Limb (tissue), 2 donors: ENCODE results near the gene HCFC1.

Source experiments
- DNase-seq, 2 donors: peaks; one replicate each; pipeline ENCODE4 v3.0.0-alpha.2; 2016; ENCODE audit errors: extremely low spot score in 2 of 2

Gene HCFC1

GRCh38 chrX:153958605-153959004 lies 13.0 kb downstream of the HCFC1 start:
- no peak for DNase-seq

GRCh38 chrX:153957224-153957623 lies 14.4 kb downstream of the HCFC1 start:
- no peak for DNase-seq

GRCh38 chrX:153956044-153956907 lies 15.3 kb downstream of the HCFC1 start:
- no peak for DNase-seq

GRCh38 chrX:153955228-153955732 lies 16.3 kb downstream of the HCFC1 start:
- no peak for DNase-seq

- no peak for DNase-seq
Measured at GRCh38 chrX:153954558-153955227, 16.9 kb downstream of the HCFC1 start.

- no peak for DNase-seq
Measured at GRCh38 chrX:153953892-153954557, 17.6 kb downstream of the HCFC1 start.

- peak; percentile 23 to 83 for DNase-seq
Measured at GRCh38 chrX:153953342-153953830, 18.2 kb downstream of the HCFC1 start.

GRCh38 chrX:153952373-153953026 lies 19.1 kb downstream of the HCFC1 start:
- no peak for DNase-seq

- no peak for DNase-seq
Measured at GRCh38 chrX:153951683-153952372, 19.8 kb downstream of the HCFC1 start.

GRCh38 chrX:153950127-153950526 lies 21.5 kb downstream of the HCFC1 start:
- no peak for DNase-seq

GRCh38 chrX:153948847-153949805 lies 22.5 kb downstream of the HCFC1 start:
- DNase-seq: no peak

GRCh38 chrX:153948002-153948466 lies 23.6 kb downstream of the HCFC1 start:
- DNase-seq: no peak

GRCh38 chrX:153947009-153947769 lies 24.4 kb downstream of the HCFC1 start:
- peak; percentile 27 to 74 for DNase-seq

- no peak for DNase-seq
Measured at GRCh38 chrX:153945956-153946943, 25.4 kb downstream of the HCFC1 start.

GRCh38 chrX:153944800-153945150 lies 26.8 kb downstream of the HCFC1 start:
- no peak for DNase-seq

GRCh38 chrX:153944140-153944799 lies 27.3 kb downstream of the HCFC1 start, which contains the start of gene RENBP:
Gene RENBP (minus strand): TSS chrX:153944643. CDS start chrX:153944610, 33 bp downstream.
- no peak for DNase-seq
